ENCODE results near the gene HAGH.

- TF ChIP-seq, protein P1, sequence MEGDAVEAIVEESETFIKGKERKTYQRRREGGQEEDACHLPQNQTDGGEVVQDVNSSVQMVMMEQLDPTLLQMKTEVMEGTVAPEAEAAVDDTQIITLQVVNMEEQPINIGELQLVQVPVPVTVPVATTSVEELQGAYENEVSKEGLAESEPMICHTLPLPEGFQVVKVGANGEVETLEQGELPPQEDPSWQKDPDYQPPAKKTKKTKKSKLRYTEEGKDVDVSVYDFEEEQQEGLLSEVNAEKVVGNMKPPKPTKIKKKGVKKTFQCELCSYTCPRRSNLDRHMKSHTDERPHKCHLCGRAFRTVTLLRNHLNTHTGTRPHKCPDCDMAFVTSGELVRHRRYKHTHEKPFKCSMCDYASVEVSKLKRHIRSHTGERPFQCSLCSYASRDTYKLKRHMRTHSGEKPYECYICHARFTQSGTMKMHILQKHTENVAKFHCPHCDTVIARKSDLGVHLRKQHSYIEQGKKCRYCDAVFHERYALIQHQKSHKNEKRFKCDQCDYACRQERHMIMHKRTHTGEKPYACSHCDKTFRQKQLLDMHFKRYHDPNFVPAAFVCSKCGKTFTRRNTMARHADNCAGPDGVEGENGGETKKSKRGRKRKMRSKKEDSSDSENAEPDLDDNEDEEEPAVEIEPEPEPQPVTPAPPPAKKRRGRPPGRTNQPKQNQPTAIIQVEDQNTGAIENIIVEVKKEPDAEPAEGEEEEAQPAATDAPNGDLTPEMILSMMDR (conservative IDR thresholded peaks at IDR 0.05; ENCODE audit: low read length), result no peak
- no peak for TF ChIP-seq EZH2phosphoT487 (IDR thresholded peaks at IDR 0.05; ENCODE audit: borderline replicate concordance, low read depth, low read length)
These were observed 51.4 kb downstream of the HAGH start for GRCh38 chr16:1775006-1775845.

Measured in OCI-LY7 (cell line).